ENCODE measurements around the gene EFCC1.

Gene EFCC1

DNA sequence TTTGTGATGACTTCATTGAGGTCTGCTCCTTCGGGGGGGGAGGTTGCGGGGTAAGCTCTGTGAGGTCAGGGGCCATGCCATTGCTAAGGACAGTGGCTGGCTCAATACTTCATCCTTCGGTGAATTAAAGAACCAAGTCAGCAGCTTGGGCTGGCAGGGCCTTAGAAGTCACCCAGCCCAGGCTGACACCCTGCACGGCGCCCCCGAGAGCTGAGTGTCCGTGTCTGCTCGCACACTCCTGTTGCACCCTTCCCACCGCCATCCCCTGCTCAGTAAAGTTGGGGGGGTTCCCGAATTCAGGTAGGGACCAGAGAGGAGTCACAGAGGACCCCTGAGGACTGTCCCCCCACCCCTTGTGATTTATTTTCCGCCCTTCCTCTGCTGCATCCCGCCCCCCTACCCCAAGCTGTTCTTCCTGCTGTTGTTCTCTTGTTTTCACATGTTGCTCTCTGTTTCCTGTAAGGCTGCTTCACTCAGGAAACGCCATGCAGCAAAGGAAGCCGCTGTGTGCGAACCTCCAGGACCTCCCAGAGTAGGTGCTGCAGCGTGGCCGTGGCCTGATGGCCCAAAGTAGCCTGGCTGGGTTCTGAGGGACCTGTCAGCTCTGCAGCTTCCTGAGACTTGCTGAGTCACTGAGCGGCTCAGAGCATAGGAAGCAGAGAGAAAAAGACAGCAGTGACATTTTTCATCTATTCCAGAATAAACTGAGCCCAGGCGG lies 14.4 kb downstream of the EFCC1 start:
- TF ChIP-seq, protein P1, sequence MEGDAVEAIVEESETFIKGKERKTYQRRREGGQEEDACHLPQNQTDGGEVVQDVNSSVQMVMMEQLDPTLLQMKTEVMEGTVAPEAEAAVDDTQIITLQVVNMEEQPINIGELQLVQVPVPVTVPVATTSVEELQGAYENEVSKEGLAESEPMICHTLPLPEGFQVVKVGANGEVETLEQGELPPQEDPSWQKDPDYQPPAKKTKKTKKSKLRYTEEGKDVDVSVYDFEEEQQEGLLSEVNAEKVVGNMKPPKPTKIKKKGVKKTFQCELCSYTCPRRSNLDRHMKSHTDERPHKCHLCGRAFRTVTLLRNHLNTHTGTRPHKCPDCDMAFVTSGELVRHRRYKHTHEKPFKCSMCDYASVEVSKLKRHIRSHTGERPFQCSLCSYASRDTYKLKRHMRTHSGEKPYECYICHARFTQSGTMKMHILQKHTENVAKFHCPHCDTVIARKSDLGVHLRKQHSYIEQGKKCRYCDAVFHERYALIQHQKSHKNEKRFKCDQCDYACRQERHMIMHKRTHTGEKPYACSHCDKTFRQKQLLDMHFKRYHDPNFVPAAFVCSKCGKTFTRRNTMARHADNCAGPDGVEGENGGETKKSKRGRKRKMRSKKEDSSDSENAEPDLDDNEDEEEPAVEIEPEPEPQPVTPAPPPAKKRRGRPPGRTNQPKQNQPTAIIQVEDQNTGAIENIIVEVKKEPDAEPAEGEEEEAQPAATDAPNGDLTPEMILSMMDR (conservative IDR thresholded peaks at IDR 0.05): no peak
- H3K27ac ChIP-seq: no peak overlapping the region

DNA sequence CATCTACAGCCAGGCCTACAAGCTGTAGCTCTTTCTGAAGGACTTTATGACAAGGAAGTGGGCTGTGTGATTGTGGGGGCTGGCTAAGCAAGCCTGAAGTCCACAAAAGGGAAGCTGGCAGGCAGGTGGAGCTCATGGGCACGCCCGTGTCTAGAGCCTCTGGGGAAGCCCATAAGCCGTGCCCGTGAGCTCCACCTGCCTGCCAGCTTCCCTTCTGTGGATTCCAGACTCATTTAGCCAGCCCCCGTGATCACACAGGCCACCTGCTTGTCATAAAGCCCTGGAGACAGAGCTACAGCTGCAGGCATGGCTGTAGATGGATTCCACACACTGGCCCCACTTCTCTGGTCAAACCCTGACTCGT lies 15.2 kb downstream of the EFCC1 start:
- TF ChIP-seq, protein P1 (conservative IDR thresholded peaks at IDR 0.05): no peak; the same call in 1 of the 2 replicates

DNA sequence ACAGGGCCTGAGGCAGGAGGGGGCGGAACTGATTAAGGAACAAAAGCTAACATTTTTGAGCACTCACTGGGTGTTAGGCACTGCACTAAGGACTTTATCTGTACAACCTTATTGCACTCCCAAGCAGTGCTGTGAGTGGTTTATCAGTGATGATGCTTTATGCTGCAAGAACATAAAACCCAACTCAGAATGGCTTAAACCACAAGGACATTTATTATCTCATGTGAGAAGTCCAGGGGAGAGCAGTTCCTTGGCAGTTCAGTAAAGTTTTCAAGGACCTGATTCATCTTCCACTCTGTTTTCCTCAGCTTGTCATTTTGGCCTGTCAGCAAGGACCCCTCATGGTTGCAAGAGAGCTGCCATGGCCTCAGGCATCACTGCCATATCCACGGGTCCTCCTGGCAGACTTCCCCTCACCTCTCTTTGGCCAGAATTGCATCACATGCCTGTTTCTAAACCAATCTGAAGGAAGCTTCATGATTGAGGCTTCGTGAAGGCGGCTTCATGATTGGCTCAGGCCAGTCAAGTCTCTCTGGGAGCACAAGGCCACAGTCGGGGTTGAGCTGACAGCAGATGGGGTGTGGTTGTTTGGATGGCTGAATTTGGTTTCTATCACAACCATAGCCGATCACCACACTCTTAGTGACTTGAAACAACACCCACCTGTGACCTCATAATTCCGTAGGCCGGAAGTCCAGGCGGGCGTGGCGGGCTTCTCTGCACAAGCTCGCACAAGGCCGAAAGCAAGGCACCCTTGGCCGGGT lies 15.8 kb downstream of the EFCC1 start:
- TF ChIP-seq, protein P1 (conservative IDR thresholded peaks at IDR 0.05): no peak
- H3K27ac ChIP-seq: no peak overlapping the region

More for the DNA sequence above, 15.2 kb downstream of the EFCC1 start:
- no peak overlapping the region for H3K27ac ChIP-seq

DNA sequence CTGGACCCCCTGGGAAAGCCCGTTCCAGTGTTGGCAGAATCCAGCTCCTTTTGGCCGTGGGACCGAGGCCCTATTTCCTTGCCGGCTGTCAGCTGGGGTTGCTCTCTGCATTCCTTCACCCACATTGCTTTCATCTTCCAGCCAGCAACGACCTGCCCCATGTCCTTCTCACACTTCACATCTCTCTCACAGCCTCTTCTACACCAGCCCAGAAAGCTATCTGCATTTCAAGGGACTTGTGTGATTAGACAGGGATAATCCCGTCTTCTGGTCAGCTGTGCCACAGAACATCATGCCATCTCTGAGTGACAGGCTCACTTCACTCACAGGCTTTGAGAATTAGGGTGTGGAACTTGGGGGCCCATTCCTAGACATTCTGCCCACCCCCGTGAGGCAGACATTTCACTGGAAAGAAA lies 16.4 kb downstream of the EFCC1 start:
- no peak overlapping the region for H3K27ac ChIP-seq
- TF ChIP-seq, protein P1 (conservative IDR thresholded peaks at IDR 0.05): no peak

DNA sequence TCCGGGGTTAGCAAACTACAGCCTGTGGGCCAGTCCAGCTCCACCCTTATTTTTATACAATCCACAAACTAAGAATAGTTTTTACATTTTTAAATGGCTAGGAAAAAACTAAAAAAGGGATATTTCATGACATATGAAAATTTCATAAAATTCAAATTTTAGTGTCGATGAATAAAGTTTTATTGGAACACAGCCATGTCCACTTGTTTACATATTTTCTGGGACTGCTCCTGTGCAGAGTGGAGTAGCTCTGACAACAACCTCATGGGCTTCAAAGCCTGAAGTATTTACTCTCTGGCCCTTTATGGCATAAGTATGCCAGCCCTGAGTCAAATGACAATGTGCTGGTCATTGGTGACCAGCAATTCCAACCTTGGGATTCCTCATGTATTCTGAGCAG lies 17.2 kb downstream of the EFCC1 start:
- TF ChIP-seq, protein P1 (conservative IDR thresholded peaks at IDR 0.05): no peak
- no peak overlapping the region for H3K27ac ChIP-seq

DNA sequence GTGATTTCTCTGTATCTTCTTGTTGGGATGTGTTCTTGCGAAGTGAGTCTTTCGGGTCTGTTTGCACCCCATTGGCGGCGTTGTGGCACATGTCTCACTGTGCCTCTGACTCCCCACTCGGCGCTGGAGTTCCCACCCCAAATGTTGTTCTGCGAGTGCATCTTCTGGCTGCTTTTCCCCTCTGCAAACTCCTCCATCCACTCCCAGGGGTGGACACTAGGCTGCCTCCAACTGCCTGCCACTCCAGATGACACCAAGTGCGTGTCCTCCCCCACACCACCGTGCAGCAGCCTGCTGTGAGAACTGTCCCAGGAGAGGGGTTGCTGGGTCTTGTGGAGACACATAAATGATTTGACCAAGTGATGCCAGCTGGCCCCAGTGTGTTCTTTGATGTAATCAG lies 17.6 kb downstream of the EFCC1 start:
- TF ChIP-seq, protein P1 (conservative IDR thresholded peaks at IDR 0.05): no peak
- no peak overlapping the region for H3K27ac ChIP-seq

DNA sequence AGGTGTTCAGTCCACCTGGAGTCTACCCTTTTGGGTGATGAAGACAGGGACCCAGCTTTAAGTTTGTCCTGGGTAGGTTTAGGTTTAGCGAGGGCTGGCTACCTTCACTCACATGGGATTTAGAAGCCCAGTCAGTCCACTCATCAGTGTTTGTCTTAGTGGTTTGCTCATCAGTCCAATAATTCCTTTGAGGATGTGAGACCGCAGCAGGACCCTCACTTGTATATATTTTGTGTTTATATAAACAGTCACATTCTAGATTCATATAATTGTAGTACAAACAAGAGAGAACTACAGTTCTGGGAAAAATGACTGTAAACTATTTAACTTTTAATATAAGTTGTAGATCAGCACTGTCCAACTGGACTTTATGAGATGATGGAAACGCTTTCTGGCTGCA lies 18.2 kb downstream of the EFCC1 start:
- no peak overlapping the region for H3K27ac ChIP-seq
- TF ChIP-seq, protein P1 (conservative IDR thresholded peaks at IDR 0.05): no peak

Measured in VCaP (cell line).